Mucosa of descending colon (tissue), 3 donors: ENCODE data around the gene GAS7. TPM values are rescaled to one million over a fixed set of nuclear protein-coding genes. Genes with fewer than 3 reads are reported as not detected.

Source experiments
- ATAC-seq: fragments of 200-7000 bp; cut with Tn5 transposase; one replicate; pipeline ENCODE4 v1.9.1; 2020; ENCODE audit warnings: mild to moderate bottlenecking, moderate library complexity
- DNase-seq, 3 donors: peaks; one replicate each; pipeline ENCODE4 v3.0.0-alpha.2; 2020
- H3K36me3 ChIP-seq: fragments of 200-600 bp; one replicate; pipeline ENCODE4 v1.8.0; 2021; ENCODE audit warnings: low read depth, mild to moderate bottlenecking
- H3K4me1 ChIP-seq: fragments of 200-600 bp; one replicate; pipeline ENCODE4 v1.8.0; 2021; ENCODE audit warnings: low read depth, mild to moderate bottlenecking
- H3K4me3 ChIP-seq: fragments of 200-600 bp; one replicate; pipeline ENCODE4 v1.8.0; 2021; ENCODE audit warnings: mild to moderate bottlenecking
- H3K9me3 ChIP-seq: fragments of 200-600 bp; one replicate; pipeline ENCODE4 v1.8.0; 2021; ENCODE audit warnings: mild to moderate bottlenecking
- CTCF ChIP-seq: fragments of 200-600 bp; IDR thresholded peaks from one replicate; pipeline ENCODE4 v1.8.0; 2022; ENCODE audit warnings: antibody characterized with exemption, mild to moderate bottlenecking
- intact Hi-C, 2 donors: fragments of 100-400 bp; cut with DNase I in 1 of 2; cut with micrococcal nuclease in 1 of 2; formaldehyde crosslinking; loops; one replicate each; pipeline versions ENCODE4 v1.11.0 to v1.11.1; 2022; cut with DNase I, micrococcal nuclease
- total RNA-seq, 3 donors: library from RNA; stranded (reverse); fragmentation: NEBNext Ultra II Directional in 2 of 3; extraction: Animal tissue kit (Norgen Biotek cat#: 25700) in 2 of 3; gene quantifications; one replicate each; pipeline versions ENCODE4 v1.2.1 to v1.2.4, GENCODE V29; 2021 to 2023
- donor health status: DM: no; HTN: no; CAD: no; lungs with moderate emphysema.
- donor health status: DM: no; HTN: no; CAD: no.
- donor health status: DM: no; HTN: yes; CAD: no.

Gene GAS7
- total RNA-seq, 3 donors from 2014 or later: 6.4 to 54.4 (median 21.6) TPM

GRCh38 chr17:10042589-10043244 is 155.7 kb downstream of the GAS7 start:
- ATAC-seq (no peak), DNase-seq (no peak)
- Histone ChIP-seq H3K9me3 (no peaks in the 10 kb centered on the region), H3K4me1 (no peaks in the 10 kb centered on the region), H3K4me3 (no peak overlapping the region), H3K36me3 (no peaks in the 10 kb centered on the region)
- no peak for TF ChIP-seq CTCF
- intact Hi-C loops: no loop called here

GRCh38 chr17:10041916-10042588 is 156.4 kb downstream of the GAS7 start:
- no peak for TF ChIP-seq CTCF
- intact Hi-C loops: no loop called here
- ATAC-seq: no peak

GRCh38 chr17:10041287-10041612 is 157.2 kb downstream of the GAS7 start:
- DNase-seq (no peak), ATAC-seq (no peak)
- intact Hi-C loops: no loop called here
- Histone ChIP-seq H3K36me3 (no peaks in the 10 kb centered on the region), H3K4me1 (no peaks in the 10 kb centered on the region), H3K4me3 (no peak overlapping the region), H3K9me3 (no peaks in the 10 kb centered on the region)
- TF ChIP-seq CTCF: no peak

More at GRCh38 chr17:10041916-10042588, 156.4 kb downstream of the GAS7 start:
- no peak overlapping the region for H3K4me3 ChIP-seq
- H3K36me3 ChIP-seq: no peaks in the 10 kb centered on the region
- H3K4me1 ChIP-seq: no peaks in the 10 kb centered on the region
- no peaks in the 10 kb centered on the region for H3K9me3 ChIP-seq
- no peak for DNase-seq

GRCh38 chr17:10036511-10037061 is 161.8 kb downstream of the GAS7 start:
- DNase-seq: peak in 2 of 3 donors; percentile 32 to 68
- ATAC-seq: peak; percentile 62
- no peak for TF ChIP-seq CTCF
- H3K4me3 ChIP-seq: no peak overlapping the region
- no peaks in the 10 kb centered on the region for H3K9me3 ChIP-seq
- intact Hi-C loops: no loop called here
- no peaks in the 10 kb centered on the region for H3K36me3 ChIP-seq
- H3K4me1 ChIP-seq: no peaks in the 10 kb centered on the region

- no peak for TF ChIP-seq CTCF
- intact Hi-C loops: no loop called here
- H3K36me3 ChIP-seq: no peaks in the 10 kb centered on the region
- DNase-seq: no peak
- H3K9me3 ChIP-seq: no peaks in the 10 kb centered on the region
- no peaks in the 10 kb centered on the region for H3K4me1 ChIP-seq
- no peak overlapping the region for H3K4me3 ChIP-seq
- no peak for ATAC-seq
These were observed 162.5 kb downstream of the GAS7 start for GRCh38 chr17:10035885-10036284.
